ENCODE measurements around the gene NLRC3.

NLRC3 gene

DNA sequence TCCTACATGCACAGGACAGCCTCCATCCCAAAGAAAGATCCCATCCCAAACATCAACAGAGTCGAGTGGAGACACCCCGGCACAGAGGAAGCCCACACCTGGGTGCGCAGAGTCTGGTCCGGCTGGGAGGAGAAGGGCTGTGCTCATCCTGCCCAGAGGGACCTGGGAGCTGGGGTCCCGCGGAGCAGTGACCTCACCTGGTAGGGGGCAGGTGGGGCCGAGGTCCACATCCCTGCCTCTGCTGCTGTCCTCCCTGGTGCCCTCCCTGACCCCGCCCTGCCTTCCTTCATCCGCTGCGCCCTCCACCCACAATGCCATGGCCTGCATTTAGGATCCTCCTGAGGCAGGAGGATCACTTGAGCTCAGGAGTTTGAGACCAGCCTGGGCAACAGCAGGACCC, 84.8 kb downstream of the NLRC3 start:
- DNase-seq (ENCODE audit: insufficient read length, low spot score) (no peak), FAIRE-seq (no peak)
- TF ChIP-seq POLR2A (IDR thresholded peaks at IDR 0.05; ENCODE audit: low read depth, low read length), result no peak

DNA sequence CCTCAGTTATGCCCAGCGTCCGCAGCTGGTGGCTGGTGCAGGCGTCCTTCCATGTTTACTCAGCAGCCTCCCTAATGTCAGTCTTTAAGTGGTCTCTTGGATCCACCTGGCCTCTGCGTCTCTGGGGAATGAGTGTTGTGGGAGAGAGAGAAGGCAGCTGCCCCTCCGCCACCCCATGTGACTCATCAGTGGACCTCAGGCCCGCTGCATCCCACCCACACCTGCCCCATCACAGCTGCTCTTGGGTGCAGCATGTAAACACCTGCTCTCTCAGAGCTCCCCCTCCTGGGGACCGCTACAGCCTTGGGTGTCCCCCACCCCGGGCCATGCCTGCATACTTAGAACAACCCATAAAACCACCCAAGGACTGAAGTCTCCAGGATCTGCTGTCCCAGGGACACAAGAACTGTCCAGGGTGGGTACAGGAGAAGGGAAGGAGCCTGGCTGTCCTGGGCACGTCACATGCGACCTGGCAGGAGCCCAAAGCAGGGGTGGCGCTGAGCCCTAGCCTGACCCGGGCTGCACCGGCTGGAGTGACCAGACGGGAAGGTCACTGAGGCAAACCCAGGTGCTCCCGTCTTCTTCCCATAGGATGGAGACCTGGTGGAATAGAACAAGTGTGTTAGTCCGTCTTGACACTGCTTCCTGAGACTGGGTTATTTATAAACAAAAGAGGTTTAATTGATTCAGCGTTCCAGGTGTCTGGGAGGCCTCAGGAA, 86.1 kb downstream of the NLRC3 start:
- TF ChIP-seq POLR2A (IDR thresholded peaks at IDR 0.05; ENCODE audit: low read depth, low read length), result no peak
- no peak for DNase-seq (ENCODE audit: insufficient read length, low spot score)
- FAIRE-seq, result no peak

All from H54 (cell line).